BE2C (cell line): ENCODE results near the gene PIGQ.
A peak's percentile ranks its signal among the peaks of the same experiment; 100 is the strongest.

Experiments
- DNase-seq: peaks from one replicate; pipeline ENCODE4 v3.0.0-alpha.2; 2020
- H3K27me3 ChIP-seq: fragments of 250-450 bp; sonication (Bioruptor Pico); 2 replicates; pipeline ENCODE4 v1.5.1; 2020; ENCODE audit warnings: mild to moderate bottlenecking
- H3K36me3 ChIP-seq: fragments of 250-450 bp; sonication (Bioruptor Pico); 2 replicates; pipeline ENCODE4 v1.5.1; 2020; ENCODE audit warnings: mild to moderate bottlenecking
- H3K4me1 ChIP-seq: fragments of 250-450 bp; sonication (Bioruptor Pico); 2 replicates; pipeline ENCODE4 v1.5.1; 2020
- H3K4me3 ChIP-seq: 2 replicates; pipeline ENCODE4 v1.5.1; 2011; ENCODE audit warnings: low read depth, low read length
- H3K9me3 ChIP-seq: fragments of 250-450 bp; sonication (Bioruptor Pico); 2 replicates; pipeline ENCODE4 v1.5.1; 2020
- TF ChIP-seq, protein P1 (sequence below): IDR thresholded peaks from 2 replicates; pipeline ENCODE4 v1.5.1; 2012; ENCODE audit warnings: mild to moderate bottlenecking, low read depth, low read length

PIGQ gene

DNA sequence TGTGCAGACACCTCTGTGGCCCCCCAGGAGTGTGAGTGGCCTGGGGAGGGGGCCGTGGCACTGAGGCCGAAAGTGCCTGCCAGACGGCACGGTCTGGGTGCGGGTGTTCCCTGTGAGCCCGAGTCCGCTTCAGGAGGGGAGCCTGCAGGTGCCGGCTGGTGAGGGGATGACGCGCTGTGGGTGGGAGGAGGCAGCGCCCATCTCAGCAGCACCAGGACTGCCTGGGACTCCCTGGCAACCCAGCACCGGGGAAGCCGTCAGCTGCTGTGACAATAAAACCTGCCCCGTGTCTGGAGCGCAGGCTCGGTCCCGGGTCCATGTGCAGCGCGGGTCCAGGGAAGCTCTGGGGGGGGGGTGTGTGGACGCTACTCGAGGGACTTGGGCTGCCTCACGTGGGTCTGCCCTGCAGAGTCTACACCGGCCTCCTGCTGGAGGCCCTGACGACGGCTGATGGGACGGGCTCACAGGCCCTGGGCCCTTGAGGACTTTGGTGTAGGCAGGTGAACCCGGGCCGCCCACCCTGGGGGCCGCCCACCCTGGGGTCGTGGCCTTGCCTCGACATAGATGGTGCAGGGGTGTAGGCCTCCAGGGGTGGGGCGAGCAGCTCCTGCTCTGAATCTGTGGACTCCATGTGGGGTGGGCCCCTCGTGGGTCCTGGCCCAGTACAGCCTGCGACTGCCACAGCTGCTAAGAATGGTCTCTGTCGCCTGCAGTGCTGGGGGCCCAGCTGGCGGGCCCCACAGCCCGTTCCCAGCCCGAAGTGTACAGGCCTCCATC lies 14.2 kb downstream of the PIGQ start:
- Histone ChIP-seq H3K36me3 (peaks cover 6% of the 10 kb centered on the region; the same call in 1 of the 2 replicates), H3K4me1 (peaks cover 9% of the 10 kb centered on the region), H3K9me3 (no peaks in the 10 kb centered on the region), H3K27me3 (no peaks in the 10 kb centered on the region), H3K4me3 (no peak overlapping the region)
- TF ChIP-seq, protein P1, sequence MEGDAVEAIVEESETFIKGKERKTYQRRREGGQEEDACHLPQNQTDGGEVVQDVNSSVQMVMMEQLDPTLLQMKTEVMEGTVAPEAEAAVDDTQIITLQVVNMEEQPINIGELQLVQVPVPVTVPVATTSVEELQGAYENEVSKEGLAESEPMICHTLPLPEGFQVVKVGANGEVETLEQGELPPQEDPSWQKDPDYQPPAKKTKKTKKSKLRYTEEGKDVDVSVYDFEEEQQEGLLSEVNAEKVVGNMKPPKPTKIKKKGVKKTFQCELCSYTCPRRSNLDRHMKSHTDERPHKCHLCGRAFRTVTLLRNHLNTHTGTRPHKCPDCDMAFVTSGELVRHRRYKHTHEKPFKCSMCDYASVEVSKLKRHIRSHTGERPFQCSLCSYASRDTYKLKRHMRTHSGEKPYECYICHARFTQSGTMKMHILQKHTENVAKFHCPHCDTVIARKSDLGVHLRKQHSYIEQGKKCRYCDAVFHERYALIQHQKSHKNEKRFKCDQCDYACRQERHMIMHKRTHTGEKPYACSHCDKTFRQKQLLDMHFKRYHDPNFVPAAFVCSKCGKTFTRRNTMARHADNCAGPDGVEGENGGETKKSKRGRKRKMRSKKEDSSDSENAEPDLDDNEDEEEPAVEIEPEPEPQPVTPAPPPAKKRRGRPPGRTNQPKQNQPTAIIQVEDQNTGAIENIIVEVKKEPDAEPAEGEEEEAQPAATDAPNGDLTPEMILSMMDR: no peak
- DNase-seq: peak; percentile 63

DNA sequence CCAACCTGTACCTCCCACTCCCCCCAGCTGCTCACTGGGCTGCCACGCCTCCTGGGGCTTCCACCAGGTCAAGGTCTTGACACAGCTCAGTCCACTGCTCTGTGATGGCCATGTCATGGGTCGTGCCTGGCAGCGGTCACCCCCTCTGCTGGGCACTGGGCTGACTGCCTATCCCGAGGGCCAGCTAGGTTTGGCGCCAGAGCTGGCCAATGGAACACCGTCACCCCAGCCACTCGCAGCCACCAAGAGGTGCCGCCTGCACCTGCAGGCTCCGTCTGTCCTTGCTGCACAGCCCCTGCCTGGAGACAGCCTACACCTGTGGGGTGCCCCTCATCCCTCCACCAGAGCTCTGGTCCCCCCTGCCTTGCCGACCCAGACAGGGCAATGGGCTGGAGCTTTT lies 15.6 kb downstream of the PIGQ start:
- H3K4me3 ChIP-seq: no peak overlapping the region
- H3K27me3 ChIP-seq: no peaks in the 10 kb centered on the region
- TF ChIP-seq, protein P1: no peak
- H3K4me1 ChIP-seq: peaks cover 9% of the 10 kb centered on the region
- peaks cover 2% of the 10 kb centered on the region; the same call in 1 of the 2 replicates for H3K36me3 ChIP-seq
- no peak for DNase-seq
- no peaks in the 10 kb centered on the region for H3K9me3 ChIP-seq

DNA sequence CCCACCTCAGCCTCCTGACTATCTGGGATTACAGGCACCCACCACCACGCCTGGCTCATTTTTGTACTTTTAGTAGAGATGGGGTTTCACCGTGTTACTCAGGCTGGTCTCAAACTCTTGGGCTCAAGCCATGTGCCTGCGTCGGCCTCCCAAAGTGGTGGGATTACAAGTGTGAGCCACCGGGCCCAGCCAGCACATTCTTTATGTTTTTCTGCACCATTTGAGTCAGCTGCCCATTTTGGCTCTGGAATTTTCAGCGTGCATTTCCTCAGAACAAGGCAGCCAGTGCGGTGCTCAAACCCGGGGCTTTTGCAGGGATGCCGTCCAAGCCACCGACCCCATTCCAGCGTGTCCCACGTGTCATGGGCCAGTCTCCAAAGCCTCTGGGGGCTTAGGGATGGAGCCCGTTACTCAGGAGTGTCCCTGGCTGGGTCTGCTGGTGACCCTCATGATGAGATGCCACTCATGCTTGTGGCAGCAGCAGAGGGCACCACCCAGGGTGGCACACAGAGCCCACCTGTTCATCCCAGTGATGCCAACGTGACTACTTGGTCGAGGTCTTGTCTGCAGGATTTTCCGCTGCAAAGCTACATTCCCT lies 16.4 kb downstream of the PIGQ start:
- Histone ChIP-seq H3K36me3 (no peaks in the 10 kb centered on the region), H3K27me3 (no peaks in the 10 kb centered on the region), H3K9me3 (no peaks in the 10 kb centered on the region), H3K4me1 (peaks cover 9% of the 10 kb centered on the region), H3K4me3 (no peak overlapping the region)
- TF ChIP-seq, protein P1: no peak
- DNase-seq: no peak

DNA sequence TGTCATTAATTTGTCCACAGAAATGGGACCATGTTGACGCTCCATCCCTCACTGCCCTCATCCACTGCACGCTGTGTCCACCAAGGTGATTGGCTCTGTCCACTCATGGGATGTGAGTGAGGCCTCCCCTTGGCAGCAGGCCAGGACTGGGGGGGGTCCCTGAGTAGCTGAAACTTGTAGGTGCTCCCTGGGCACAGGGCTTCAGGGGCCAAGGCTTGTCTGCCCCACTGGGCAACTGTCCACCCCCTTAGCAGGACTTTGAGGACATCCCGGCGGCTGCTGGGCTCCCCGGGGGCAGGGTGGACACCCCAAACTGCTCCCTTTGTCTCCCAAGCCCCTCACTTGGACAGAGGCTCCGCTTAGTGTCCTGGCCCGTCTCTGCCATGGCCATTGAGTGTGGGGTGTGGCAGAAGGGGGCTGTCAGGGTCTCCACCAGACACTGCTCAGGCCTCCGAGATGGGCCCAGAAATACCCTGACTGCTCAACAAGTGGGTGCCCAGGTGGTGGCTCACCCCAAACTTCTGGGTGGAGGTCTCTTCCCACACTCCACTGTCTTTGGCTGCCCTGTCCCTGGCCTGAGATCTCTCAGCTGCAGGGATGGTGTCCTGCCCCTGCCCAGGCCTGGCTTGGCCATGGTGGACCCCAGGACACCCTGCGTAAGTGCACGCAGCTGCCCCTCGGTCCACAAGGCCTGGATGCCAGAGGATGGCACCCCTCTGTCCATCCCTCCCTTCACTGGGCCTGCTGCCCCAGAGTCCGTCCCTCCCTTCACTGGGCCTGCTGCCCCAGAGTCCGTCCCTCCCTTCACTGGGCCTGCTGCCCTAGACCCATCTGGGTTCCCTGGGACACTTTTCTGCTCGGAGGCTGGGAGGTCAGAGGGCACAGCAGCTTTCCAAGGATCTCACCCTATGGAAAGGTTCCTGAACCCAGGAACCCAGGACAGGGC lies 17.1 kb downstream of the PIGQ start:
- no peak overlapping the region for H3K4me3 ChIP-seq
- H3K4me1 ChIP-seq: peaks cover 9% of the 10 kb centered on the region
- TF ChIP-seq, protein P1: no peak
- H3K9me3 ChIP-seq: no peaks in the 10 kb centered on the region
- DNase-seq: no peak
- H3K27me3 ChIP-seq: no peaks in the 10 kb centered on the region
- H3K36me3 ChIP-seq: no peaks in the 10 kb centered on the region

DNA sequence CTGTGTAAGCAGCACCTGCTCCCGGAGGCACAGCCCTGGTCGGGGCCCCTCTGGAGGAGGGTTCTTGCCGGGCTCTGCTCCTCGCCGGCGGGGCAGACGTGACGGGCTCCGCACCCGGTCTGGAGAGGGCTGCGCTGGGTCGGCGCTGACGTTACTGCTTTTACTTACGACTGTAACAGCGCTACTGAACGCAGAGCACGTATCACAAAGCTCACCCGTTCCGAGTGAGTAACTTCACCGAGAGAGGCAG lies 18.8 kb downstream of the PIGQ start:
- peaks cover 7% of the 10 kb centered on the region for H3K4me1 ChIP-seq
- TF ChIP-seq, protein P1: no peak

More for the DNA sequence above, 18.8 kb downstream of the PIGQ start:
- no peaks in the 10 kb centered on the region for H3K27me3 ChIP-seq
- H3K9me3 ChIP-seq: no peaks in the 10 kb centered on the region
- H3K36me3 ChIP-seq: no peaks in the 10 kb centered on the region
- peak overlapping the region; percentile 89 for H3K4me3 ChIP-seq
- peak; percentile 62 for DNase-seq
